HepG2 (cell line): ENCODE results near the gene TIAM2.

Experiments used
- BORCS8-MEF2B ChIP-seq: sonication (generic); formaldehyde crosslinking; IDR thresholded peaks from 2 replicates; pipeline ENCODE4 v1.8.0; 2022; ENCODE audit warnings: mild to moderate bottlenecking, missing genetic modification reagents
- CREM ChIP-seq, 2 experiments: sonication (generic) in 1 of 2; formaldehyde crosslinking in 1 of 2; IDR thresholded peaks; 2 replicates each; pipeline versions ENCODE4 v1.4.0 to v1.6.1; 2016 to 2020; ENCODE audit warnings: antibody characterized with exemption in 1 of 2, mild to moderate bottlenecking in 1 of 2, missing genetic modification reagents in 1 of 2
- CTCF ChIP-seq: sonication (generic); formaldehyde crosslinking; IDR thresholded peaks from 2 replicates; pipeline ENCODE4 v1.5.0; 2020; ENCODE audit warnings: mild to moderate bottlenecking, missing genetic modification reagents, moderate library complexity
- FOXM1 ChIP-seq: sonication (generic); formaldehyde crosslinking; IDR thresholded peaks from 2 replicates; pipeline ENCODE4 v1.5.0; 2020; ENCODE audit warnings: missing genetic modification reagents
- MXI1 ChIP-seq: IDR thresholded peaks from 3 replicates; pipeline ENCODE4 v1.6.1; 2012; ENCODE audit warnings: low read depth, low read length, inconsistent platforms, borderline replicate concordance
- SMARCC2 ChIP-seq: fragments of 450-650 bp; IDR thresholded peaks from 2 replicates; pipeline ENCODE4 v1.6.1; 2017; ENCODE audit warnings: antibody characterized with exemption, mild to moderate bottlenecking
- TF ChIP-seq, protein P1 (sequence below), 2 experiments: IDR thresholded peaks; 2 replicates each; pipeline ENCODE4 v1.6.1; 2011 to 2012; ENCODE audit warnings: low read length in 2 of 2, borderline replicate concordance in 1 of 2, low read depth in 1 of 2, mild to moderate bottlenecking in 1 of 2, moderate library complexity in 1 of 2
- TF ChIP-seq, protein P2 (sequence below): IDR thresholded peaks from 2 replicates; pipeline ENCODE4 v1.6.1; 2016; ENCODE audit warnings: low read depth, missing genetic modification reagents, missing compliant biosample characterization
- TF ChIP-seq, protein P3 (sequence below): sonication (generic); formaldehyde crosslinking; conservative IDR thresholded peaks from 2 replicates; pipeline ENCODE4 v1.4.0; 2020; ENCODE audit warnings: mild to moderate bottlenecking, missing genetic modification reagents, moderate library complexity

DNA sequence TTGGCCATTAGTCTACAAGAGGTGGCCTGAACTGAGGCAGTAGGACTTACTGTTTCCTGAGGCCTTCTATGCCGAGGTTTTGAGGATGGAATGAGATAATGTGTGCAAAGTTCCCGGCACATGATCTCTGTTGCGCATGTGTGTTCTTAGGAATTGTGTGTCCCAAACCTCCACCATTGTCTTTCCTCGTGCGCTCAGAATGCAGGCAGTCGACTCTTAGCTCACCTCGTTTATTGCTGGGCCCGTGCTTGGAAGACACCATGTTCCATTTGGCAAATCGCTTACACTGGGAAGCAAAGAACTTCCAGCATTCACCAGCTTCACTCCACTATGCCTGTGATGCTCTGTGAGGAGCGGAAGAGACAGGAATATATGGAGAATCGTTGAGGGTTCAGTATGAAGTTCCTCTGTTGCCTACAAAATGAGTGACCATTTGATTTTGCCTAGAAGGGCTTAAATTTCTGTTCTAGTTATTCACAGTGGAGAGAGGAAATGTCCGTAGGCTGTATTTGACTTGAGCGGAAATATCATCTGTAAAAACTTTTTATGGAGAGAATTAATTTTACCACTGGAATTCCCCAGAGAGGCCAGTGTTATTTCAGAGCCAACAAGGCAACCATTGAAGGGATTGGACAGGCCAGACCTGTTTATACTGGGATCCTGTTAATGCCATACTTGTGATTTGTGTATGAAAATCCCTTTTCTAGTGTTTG is 193.0 kb downstream of the TIAM2 start:
- TF ChIP-seq FOXM1 (CRISPR knock-in tag): no peak
- no peak for TF ChIP-seq CTCF (CRISPR knock-in tag)
- no peak for TF ChIP-seq BORCS8-MEF2B (CRISPR knock-in tag)
- TF ChIP-seq, protein P1, sequence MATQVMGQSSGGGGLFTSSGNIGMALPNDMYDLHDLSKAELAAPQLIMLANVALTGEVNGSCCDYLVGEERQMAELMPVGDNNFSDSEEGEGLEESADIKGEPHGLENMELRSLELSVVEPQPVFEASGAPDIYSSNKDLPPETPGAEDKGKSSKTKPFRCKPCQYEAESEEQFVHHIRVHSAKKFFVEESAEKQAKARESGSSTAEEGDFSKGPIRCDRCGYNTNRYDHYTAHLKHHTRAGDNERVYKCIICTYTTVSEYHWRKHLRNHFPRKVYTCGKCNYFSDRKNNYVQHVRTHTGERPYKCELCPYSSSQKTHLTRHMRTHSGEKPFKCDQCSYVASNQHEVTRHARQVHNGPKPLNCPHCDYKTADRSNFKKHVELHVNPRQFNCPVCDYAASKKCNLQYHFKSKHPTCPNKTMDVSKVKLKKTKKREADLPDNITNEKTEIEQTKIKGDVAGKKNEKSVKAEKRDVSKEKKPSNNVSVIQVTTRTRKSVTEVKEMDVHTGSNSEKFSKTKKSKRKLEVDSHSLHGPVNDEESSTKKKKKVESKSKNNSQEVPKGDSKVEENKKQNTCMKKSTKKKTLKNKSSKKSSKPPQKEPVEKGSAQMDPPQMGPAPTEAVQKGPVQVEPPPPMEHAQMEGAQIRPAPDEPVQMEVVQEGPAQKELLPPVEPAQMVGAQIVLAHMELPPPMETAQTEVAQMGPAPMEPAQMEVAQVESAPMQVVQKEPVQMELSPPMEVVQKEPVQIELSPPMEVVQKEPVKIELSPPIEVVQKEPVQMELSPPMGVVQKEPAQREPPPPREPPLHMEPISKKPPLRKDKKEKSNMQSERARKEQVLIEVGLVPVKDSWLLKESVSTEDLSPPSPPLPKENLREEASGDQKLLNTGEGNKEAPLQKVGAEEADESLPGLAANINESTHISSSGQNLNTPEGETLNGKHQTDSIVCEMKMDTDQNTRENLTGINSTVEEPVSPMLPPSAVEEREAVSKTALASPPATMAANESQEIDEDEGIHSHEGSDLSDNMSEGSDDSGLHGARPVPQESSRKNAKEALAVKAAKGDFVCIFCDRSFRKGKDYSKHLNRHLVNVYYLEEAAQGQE (IDR thresholded peaks at IDR 0.05; ENCODE audit: borderline replicate concordance in 1 of 2, low read depth in 1 of 2, low read length in 2 of 2): no peak
- TF ChIP-seq MXI1: no peak
- TF ChIP-seq SMARCC2: no peak
- no peak for TF ChIP-seq CREM (IDR thresholded peaks at IDR 0.05)
- TF ChIP-seq CREM (CRISPR knock-in tag; IDR thresholded peaks at IDR 0.05): no peak
- TF ChIP-seq, protein P2, sequence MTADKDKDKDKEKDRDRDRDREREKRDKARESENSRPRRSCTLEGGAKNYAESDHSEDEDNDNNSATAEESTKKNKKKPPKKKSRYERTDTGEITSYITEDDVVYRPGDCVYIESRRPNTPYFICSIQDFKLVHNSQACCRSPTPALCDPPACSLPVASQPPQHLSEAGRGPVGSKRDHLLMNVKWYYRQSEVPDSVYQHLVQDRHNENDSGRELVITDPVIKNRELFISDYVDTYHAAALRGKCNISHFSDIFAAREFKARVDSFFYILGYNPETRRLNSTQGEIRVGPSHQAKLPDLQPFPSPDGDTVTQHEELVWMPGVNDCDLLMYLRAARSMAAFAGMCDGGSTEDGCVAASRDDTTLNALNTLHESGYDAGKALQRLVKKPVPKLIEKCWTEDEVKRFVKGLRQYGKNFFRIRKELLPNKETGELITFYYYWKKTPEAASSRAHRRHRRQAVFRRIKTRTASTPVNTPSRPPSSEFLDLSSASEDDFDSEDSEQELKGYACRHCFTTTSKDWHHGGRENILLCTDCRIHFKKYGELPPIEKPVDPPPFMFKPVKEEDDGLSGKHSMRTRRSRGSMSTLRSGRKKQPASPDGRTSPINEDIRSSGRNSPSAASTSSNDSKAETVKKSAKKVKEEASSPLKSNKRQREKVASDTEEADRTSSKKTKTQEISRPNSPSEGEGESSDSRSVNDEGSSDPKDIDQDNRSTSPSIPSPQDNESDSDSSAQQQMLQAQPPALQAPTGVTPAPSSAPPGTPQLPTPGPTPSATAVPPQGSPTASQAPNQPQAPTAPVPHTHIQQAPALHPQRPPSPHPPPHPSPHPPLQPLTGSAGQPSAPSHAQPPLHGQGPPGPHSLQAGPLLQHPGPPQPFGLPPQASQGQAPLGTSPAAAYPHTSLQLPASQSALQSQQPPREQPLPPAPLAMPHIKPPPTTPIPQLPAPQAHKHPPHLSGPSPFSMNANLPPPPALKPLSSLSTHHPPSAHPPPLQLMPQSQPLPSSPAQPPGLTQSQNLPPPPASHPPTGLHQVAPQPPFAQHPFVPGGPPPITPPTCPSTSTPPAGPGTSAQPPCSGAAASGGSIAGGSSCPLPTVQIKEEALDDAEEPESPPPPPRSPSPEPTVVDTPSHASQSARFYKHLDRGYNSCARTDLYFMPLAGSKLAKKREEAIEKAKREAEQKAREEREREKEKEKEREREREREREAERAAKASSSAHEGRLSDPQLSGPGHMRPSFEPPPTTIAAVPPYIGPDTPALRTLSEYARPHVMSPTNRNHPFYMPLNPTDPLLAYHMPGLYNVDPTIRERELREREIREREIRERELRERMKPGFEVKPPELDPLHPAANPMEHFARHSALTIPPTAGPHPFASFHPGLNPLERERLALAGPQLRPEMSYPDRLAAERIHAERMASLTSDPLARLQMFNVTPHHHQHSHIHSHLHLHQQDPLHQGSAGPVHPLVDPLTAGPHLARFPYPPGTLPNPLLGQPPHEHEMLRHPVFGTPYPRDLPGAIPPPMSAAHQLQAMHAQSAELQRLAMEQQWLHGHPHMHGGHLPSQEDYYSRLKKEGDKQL (CRISPR knock-in tag): no peak
- TF ChIP-seq, protein P3, sequence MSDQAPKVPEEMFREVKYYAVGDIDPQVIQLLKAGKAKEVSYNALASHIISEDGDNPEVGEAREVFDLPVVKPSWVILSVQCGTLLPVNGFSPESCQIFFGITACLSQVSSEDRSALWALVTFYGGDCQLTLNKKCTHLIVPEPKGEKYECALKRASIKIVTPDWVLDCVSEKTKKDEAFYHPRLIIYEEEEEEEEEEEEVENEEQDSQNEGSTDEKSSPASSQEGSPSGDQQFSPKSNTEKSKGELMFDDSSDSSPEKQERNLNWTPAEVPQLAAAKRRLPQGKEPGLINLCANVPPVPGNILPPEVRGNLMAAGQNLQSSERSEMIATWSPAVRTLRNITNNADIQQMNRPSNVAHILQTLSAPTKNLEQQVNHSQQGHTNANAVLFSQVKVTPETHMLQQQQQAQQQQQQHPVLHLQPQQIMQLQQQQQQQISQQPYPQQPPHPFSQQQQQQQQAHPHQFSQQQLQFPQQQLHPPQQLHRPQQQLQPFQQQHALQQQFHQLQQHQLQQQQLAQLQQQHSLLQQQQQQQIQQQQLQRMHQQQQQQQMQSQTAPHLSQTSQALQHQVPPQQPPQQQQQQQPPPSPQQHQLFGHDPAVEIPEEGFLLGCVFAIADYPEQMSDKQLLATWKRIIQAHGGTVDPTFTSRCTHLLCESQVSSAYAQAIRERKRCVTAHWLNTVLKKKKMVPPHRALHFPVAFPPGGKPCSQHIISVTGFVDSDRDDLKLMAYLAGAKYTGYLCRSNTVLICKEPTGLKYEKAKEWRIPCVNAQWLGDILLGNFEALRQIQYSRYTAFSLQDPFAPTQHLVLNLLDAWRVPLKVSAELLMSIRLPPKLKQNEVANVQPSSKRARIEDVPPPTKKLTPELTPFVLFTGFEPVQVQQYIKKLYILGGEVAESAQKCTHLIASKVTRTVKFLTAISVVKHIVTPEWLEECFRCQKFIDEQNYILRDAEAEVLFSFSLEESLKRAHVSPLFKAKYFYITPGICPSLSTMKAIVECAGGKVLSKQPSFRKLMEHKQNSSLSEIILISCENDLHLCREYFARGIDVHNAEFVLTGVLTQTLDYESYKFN: no peak
